Ovary (tissue), 3 donors: Measurements from ENCODE around the gene FAM98B.

Experiments used
- CTCF ChIP-seq, 3 donors: fragments of 450-650 bp in 2 of 3; fragments of 200-600 bp in 1 of 3; IDR thresholded peaks; one replicate each; pipeline versions ENCODE4 v1.5.1 to v1.8.0; 2016 to 2022; ENCODE audit warnings: antibody characterized with exemption in 3 of 3, mild to moderate bottlenecking in 1 of 3
- EP300 ChIP-seq: sonication (generic); formaldehyde crosslinking; IDR thresholded peaks from one replicate; pipeline ENCODE4 v1.6.1; 2017; ENCODE audit warnings: antibody characterized with exemption
- POLR2A ChIP-seq: fragments of 450-650 bp; IDR thresholded peaks from one replicate; pipeline ENCODE4 v1.6.1; 2017; ENCODE audit warnings: antibody characterized with exemption, mild to moderate bottlenecking, moderate library complexity
- donor health status: DM: no; HTN: no; CAD: no.

- TF ChIP-seq CTCF (IDR thresholded peaks at IDR 0.05) (no peak), POLR2A (no peak), EP300 (no peak)
Measured at GRCh38 chr15:38532728-38533127, 78.8 kb downstream of the FAM98B start.
